RWPE1 (cell line): ENCODE results near the gene CFAP65.
A peak's percentile ranks its signal among the peaks of the same experiment; 100 is the strongest.

Source experiments
- CTCF ChIA-PET: fragments of 350-600 bp; sonication (Branson Sonifier 250); formaldehyde crosslinking; extraction: SDS; loops from one replicate; lab custom pipeline; 2021; lab: Yijun Ruan, JAX
- POLR2A ChIA-PET: fragments of 400-600 bp; formaldehyde crosslinking; extraction: SDS; loops from one replicate; lab custom pipeline; 2020; ENCODE audit warnings: antibody characterized with exemption; ENCODE audit not compliant: low non-redundant PET; lab: Yijun Ruan, JAX
- DNase-seq: peaks from one replicate; pipeline ENCODE4 v3.0.0; 2012; ENCODE audit warnings: low spot score
- H3K27ac ChIP-seq: fragments of 450-650 bp; 2 replicates; pipeline ENCODE4 v1.5.1; 2017
- TF ChIP-seq, protein P1 (sequence below): fragments of 450-650 bp; conservative IDR thresholded peaks from 2 replicates; pipeline ENCODE4 v1.5.1; 2017; ENCODE audit warnings: low read depth, mild to moderate bottlenecking

CFAP65 gene

DNA sequence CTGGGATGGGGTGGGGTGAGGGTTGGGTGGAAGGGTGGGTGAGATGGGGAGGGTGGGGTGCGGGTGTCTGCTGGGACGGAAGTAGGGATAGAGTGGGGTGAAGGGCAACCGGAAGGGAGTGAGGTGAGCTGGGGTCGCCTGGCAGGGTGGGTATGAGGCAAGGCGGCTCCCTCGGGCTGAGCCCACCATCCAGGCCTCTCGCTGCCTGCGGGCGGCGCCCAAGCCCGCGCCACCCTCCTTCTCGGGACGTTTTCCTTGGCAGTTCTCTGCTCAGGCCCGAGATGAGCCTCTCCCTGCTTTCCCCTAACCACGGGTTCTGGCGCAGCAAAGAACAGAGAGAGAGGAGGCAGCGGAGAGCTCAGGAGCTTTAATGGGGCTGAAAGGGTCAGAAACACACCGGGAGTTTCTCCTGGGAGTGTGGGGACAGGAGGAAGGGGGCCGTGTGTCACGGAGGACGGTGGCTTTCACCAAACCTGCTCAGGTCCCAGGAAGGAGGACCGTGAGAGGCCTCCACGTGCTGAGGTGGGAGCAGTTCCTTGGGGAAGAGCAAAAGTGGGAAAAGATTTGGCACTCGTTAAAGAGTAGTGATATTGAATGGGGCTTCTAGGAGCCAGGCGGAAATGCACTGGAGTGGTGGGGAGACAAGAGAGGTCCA lies 60.5 kb downstream of the CFAP65 start:
- ChIA-PET POLR2A (no interaction called here), CTCF (interaction anchor here (0.6 to 3.2 kb wide), 33 partner anchors 12 to 186 kb away, joined by 3 to 53 read pairs (median 4); partner anchors contain the start of genes CDK5R2, CFAP65, CRYBA2 and WNT10A)
- DNase-seq: no peak
- TF ChIP-seq, protein P1, sequence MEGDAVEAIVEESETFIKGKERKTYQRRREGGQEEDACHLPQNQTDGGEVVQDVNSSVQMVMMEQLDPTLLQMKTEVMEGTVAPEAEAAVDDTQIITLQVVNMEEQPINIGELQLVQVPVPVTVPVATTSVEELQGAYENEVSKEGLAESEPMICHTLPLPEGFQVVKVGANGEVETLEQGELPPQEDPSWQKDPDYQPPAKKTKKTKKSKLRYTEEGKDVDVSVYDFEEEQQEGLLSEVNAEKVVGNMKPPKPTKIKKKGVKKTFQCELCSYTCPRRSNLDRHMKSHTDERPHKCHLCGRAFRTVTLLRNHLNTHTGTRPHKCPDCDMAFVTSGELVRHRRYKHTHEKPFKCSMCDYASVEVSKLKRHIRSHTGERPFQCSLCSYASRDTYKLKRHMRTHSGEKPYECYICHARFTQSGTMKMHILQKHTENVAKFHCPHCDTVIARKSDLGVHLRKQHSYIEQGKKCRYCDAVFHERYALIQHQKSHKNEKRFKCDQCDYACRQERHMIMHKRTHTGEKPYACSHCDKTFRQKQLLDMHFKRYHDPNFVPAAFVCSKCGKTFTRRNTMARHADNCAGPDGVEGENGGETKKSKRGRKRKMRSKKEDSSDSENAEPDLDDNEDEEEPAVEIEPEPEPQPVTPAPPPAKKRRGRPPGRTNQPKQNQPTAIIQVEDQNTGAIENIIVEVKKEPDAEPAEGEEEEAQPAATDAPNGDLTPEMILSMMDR: no peak
- no peak overlapping the region for H3K27ac ChIP-seq

DNA sequence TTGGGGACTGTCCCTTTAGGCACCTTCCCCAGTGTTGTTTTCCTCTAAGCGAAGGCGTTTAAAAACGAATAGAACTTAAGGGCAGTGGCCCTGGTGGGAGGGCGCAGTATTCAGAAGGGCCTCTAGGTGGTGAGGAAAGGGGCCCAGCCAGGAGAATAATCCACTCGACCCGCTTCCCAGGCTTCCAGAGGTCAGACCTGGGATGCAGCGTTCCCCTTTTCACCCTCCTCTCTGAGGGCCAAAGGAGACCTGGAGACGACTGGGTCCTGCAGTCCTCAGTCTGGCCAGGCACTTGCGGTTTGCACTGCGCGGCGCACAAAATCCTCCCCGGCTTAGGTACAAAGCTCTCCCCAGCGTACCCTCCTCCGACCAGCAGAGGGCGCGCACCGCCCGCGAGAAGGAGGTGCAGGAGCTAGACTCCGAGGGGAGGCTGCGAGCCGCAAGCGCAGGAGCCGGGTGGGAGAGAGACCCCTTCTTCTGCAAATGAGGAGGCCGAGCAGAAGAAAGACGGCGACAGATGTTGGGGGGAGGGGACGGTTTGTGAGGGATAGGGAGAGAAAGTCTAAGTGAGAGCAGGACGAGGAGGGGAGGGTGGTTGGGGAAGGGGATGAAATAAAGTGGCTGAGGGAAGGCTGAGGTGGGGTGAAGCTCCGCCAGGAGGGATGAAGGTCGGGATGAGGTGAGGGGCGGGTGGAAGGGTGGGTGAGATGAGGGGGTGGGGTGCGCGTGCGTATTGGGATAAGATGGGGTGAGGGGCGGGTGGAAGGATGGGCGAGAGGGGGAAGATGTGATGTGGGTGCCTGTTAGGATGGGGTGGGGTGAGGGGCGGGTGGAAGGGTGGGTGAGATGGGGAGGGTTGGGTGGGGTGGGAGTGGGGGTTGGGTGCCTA lies 61.2 kb downstream of the CFAP65 start:
- ChIA-PET CTCF (interaction anchor here (0.6 to 3.2 kb wide), 46 partner anchors 13 to 550 kb away, joined by 3 to 53 read pairs (median 4); partner anchors contain the start of genes CDK5R2, CFAP65, CRYBA2 and NHEJ1), POLR2A (no interaction called here)
- TF ChIP-seq, protein P1: peak; percentile 96
- peak; percentile 80 for DNase-seq
- H3K27ac ChIP-seq: no peak overlapping the region

DNA sequence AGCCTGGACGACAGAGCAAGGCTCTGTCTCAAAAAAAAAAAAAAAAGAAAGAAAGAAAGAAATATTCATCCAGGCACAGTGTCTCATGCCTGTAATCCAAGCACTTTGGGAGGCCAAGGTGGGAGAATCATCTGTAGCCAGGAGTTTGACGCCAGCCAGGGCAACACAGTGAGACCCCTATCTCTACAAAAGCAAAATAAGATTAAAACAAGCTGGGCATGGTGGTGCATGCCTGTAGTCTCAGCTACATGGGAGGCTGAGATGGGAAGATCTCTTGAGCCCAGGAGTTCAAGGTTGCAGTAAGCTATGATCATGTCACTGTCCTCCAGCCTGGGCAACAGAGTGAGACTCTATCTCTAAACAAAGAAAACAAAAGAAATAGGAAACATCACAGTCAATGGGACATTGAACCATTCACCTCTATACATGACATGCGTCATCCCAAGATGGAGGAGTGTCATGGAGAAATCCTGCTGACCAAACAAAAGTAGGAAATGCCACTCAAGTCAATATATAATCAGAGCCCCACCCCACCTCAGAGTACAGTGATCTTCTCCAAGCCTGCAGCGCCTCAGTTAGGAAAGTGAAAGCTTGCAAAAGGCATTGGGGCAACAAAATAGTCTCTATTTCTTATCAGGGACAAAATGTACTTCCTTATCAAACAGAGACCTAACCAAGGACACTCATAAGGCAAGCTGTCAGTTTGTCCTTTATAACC lies 66.1 kb downstream of the CFAP65 start:
- POLR2A ChIA-PET: no interaction called here
- no peak overlapping the region for H3K27ac ChIP-seq
- no peak for DNase-seq
- CTCF ChIA-PET: interaction anchor here (0.6 to 0.7 kb wide), 3 partner anchors 100 to 469 kb away, joined by 3 to 4 read pairs (median 3); no protein-coding TSS in a partner anchor
- TF ChIP-seq, protein P1: no peak

GRCh38 chr2:218970894-218971293 lies 70.4 kb downstream of the CFAP65 start:
- POLR2A ChIA-PET: no interaction called here
- CTCF ChIA-PET: no interaction called here
- no peak for DNase-seq
- TF ChIP-seq, protein P1: no peak
- H3K27ac ChIP-seq: no peak overlapping the region

GRCh38 chr2:218964041-218964771 lies 77.1 kb downstream of the CFAP65 start:
- ChIA-PET CTCF (interaction anchor here (0.7 to 3.8 kb wide), 2 partner anchors 16 to 44 kb away, joined by 3 to 25 read pairs; no protein-coding TSS in a partner anchor), POLR2A (no interaction called here)
- H3K27ac ChIP-seq: no peak overlapping the region
- TF ChIP-seq, protein P1: no peak
- DNase-seq: peak; percentile 48
